GM19328 (cell line): ENCODE data around the gene OR6V1.

Experiments used
- ATAC-seq: cut with Tn5 transposase; IDR thresholded peaks from one replicate; pipeline ENCODE4 v1.9.1; 2021; ENCODE audit warnings: mild to moderate bottlenecking, moderate library complexity; ENCODE audit not compliant: unreplicated experiment

OR6V1 gene

GRCh38 chr7:143052041-143052440 lies at the start of gene OR6V1:
Gene OR6V1 (plus strand): TSS chr7:143052341. CDS start chr7:143052341, 0 bp downstream.
- no peak for ATAC-seq

DNA sequence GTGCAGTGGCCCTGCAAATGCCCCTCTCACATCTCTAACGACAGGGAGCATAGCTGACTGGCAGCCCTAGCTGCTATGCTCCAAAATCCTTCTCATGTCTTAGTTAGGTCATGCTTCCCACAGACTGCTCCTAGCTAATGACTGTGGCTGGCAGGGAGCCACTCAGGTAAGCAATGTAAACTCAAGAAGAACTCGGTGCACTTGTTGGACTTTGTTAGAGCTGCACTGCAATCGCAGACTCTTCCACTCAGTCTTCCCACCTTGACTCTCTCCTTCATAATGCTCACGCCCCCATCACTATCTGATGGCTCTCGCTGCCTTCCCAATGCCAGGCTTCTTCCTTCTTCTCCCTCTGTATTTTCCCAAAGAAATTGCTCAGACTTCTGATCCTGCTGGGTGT lies 49.2 kb upstream of the OR6V1 start:
- ATAC-seq = no peak

- peak; percentile 43 for ATAC-seq
Observed at GRCh38 chr7:143003393-143004051, 48.6 kb upstream of the OR6V1 start.

DNA sequence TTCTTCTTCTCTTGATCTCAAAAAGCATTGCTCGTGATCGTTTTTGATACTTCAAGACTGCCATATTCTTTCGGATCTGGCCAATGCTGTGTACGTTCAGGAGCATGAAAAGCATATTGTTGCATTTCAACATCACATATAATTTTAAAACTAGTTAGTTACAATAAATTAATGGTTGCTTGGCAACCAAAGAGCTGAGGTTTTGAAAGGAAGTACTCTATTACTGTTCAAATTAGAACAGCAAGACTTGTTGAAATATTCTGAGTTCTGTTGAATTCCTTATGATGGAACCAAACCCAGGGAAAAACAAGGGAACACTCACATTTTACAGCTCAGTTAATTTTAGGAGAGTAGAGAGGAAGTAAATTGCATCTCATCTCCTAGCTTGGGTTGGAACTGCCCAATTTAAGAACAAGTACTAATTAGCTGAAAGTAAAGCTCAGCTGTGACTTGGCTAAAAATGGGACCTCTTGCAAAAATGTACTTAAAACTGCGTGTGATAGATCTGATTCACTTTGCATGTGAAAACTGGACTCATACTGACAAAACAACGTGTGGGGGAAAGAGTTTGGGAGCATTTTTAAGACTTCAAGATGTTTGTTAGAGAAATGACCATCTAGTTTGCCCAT lies 46.4 kb upstream of the OR6V1 start:
- no peak for ATAC-seq

DNA sequence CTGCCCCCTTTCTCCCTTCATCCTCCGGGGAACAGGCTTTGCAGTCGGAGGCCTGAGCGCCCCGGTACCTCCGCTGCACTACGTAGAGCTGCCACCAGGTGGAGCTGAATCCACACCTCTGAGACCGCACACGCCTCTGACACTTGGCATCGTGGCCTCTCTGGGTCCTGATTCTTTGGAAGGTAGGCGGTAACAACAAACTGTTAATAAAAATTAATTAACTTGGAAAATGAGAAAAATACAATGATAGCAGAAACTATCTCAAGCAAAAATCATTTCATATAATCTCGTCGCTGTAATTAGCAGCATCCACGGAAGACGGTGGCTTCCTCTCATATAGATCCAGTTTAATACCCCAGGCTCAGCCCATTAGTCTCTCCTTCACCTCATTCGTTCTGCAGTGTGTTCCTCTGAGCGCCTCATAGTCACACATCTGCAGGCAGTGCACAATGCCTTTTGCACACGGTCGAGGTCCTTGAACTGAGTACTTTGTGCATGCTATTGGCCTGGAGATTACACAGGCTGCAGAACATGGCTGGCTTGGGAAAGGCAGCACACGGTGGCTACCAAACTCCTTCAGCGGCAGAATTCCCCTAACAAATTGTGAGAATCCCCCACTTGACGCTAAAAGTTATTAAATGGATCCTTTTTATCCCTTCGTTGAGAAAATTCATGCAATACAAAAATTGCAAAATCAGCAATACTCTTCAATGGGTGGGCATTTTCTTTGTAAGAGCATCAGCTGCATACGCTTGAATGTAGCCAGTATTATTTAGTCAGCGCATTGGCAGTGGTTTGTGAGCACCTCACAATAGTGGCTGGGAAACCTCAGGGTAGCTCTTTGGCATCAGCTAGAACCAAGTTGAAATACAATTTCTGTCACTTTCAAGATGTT lies 43.9 kb upstream of the OR6V1 start:
- ATAC-seq = peak; percentile 88

- no peak for ATAC-seq
Observed at GRCh38 chr7:143012001-143012400, 40.1 kb upstream of the OR6V1 start.

- ATAC-seq = no peak
Observed at GRCh38 chr7:143012409-143012808, 39.7 kb upstream of the OR6V1 start.

- ATAC-seq = no peak
Observed at GRCh38 chr7:143013473-143013872, 38.7 kb upstream of the OR6V1 start.

- ATAC-seq = no peak
Observed at GRCh38 chr7:143013893-143014292, 38.2 kb upstream of the OR6V1 start.

- ATAC-seq = peak; percentile 91
Observed at GRCh38 chr7:143015084-143015483, 37.1 kb upstream of the OR6V1 start.

GRCh38 chr7:143015926-143016490 lies 36.1 kb upstream of the OR6V1 start:
- ATAC-seq = no peak

GRCh38 chr7:143016996-143017395 lies 35.1 kb upstream of the OR6V1 start:
- no peak for ATAC-seq

- no peak for ATAC-seq
Observed at GRCh38 chr7:143018931-143019330, 33.2 kb upstream of the OR6V1 start.

- no peak for ATAC-seq
Observed at GRCh38 chr7:143023047-143023446, 29.1 kb upstream of the OR6V1 start.

DNA sequence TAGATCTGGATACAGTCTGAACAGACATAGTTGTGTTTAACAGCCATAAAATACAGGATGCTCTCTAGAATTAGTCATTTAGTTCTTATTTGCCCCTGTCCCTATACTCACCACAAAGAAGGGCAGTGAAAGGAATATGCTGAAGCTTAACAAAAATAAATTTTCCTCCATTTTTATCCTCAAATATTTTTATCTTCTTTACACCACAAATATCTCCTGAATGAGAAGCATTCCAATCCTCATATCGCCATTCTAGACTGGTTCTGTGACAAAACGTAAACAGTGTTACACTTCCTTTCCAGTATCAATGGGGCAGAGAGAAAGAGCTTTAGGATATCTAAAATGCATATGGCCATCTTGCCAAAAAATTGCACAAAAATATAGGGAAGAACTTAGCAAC lies 26.8 kb upstream of the OR6V1 start:
- no peak for ATAC-seq

- no peak for ATAC-seq
Observed at GRCh38 chr7:143027032-143027431, 25.1 kb upstream of the OR6V1 start, which contains the start of gene OR9A2. Gene OR9A2 (minus strand): TSS chr7:143027132. CDS start chr7:143027132, 0 bp downstream.

GRCh38 chr7:143027683-143028082 lies 24.5 kb upstream of the OR6V1 start:
- no peak for ATAC-seq

DNA sequence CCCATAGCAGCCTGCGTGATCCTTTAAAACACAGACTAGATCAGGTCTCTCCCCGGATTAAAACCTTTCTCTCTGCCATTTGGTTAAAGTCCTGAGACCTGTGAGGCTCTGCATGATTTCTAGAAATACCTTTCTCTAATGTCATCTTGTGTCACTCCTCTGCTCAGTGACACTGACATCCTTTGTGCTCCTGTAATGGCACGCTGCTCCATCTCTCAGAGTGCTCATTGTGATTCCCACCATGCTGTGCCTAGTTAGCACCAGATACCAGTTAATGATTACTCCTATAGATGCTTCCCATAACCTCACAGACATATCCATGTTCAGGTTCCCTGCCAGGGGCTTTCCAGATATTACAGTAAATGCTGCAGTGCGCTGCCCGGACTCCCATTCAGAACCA lies 13.5 kb upstream of the OR6V1 start:
- ATAC-seq = no peak

- no peak for ATAC-seq
Observed at GRCh38 chr7:143040209-143040715, 11.9 kb upstream of the OR6V1 start.

GRCh38 chr7:143041346-143041745 lies 10.8 kb upstream of the OR6V1 start:
- ATAC-seq = no peak

GRCh38 chr7:143042159-143042789 lies 9.9 kb upstream of the OR6V1 start:
- ATAC-seq = no peak
